MG63 (cell line): ENCODE results near the gene SLC41A3. TPM values are rescaled to one million over a fixed set of nuclear protein-coding genes. Genes with fewer than 3 reads are reported as not detected.

Experiments used
- DNase-seq: peaks from one replicate; pipeline ENCODE4 v3.0.0-alpha.2; 2020
- H3K27me3 ChIP-seq: fragments of 250-450 bp; sonication (Bioruptor Pico); 2 replicates; pipeline ENCODE4 v1.5.1; 2020; ENCODE audit warnings: mild to moderate bottlenecking, moderate library complexity
- H3K36me3 ChIP-seq: fragments of 250-450 bp; sonication (Bioruptor Pico); 2 replicates; pipeline ENCODE4 v1.5.1; 2020; ENCODE audit warnings: mild to moderate bottlenecking, moderate library complexity
- H3K4me3 ChIP-seq: fragments of 250-450 bp; sonication (Bioruptor Pico); 2 replicates; pipeline ENCODE4 v1.5.1; 2020; ENCODE audit warnings: mild to moderate bottlenecking, moderate library complexity
- H3K9me3 ChIP-seq: fragments of 250-450 bp; sonication (Bioruptor Pico); 2 replicates; pipeline ENCODE4 v1.5.1; 2020; ENCODE audit warnings: mild to moderate bottlenecking, moderate library complexity
- total RNA-seq: library from RNA; depleted of rRNA; stranded (reverse); fragments of >200 nt; shearing (Covaris generic); gene quantifications from 2 replicates; pipeline ENCODE4 v1.2.3, GENCODE V29; 2014; ENCODE audit warnings: low replicate concordance

Gene SLC41A3
- total RNA-seq, 1 experiment from 2014 or later, result 55.6 TPM

GRCh38 chr3:126124896-126125295 lies 41.0 kb upstream of the SLC41A3 start:
- Histone ChIP-seq H3K36me3 (no peaks in the 10 kb centered on the region), H3K9me3 (no peaks in the 10 kb centered on the region), H3K4me3 (no peak overlapping the region), H3K27me3 (peaks cover 4% of the 10 kb centered on the region; the same call in 1 of the 2 replicates)
- DNase-seq, result no peak

GRCh38 chr3:126124148-126124868 lies 40.4 kb upstream of the SLC41A3 start:
- Histone ChIP-seq H3K27me3 (peaks cover 6% of the 10 kb centered on the region; the same call in 1 of the 2 replicates), H3K9me3 (no peaks in the 10 kb centered on the region), H3K36me3 (no peaks in the 10 kb centered on the region), H3K4me3 (no peak overlapping the region)
- no peak for DNase-seq

GRCh38 chr3:126121632-126122031 lies 37.7 kb upstream of the SLC41A3 start:
- Histone ChIP-seq H3K36me3 (no peaks in the 10 kb centered on the region), H3K27me3 (peaks cover 6% of the 10 kb centered on the region; the same call in 1 of the 2 replicates), H3K9me3 (no peaks in the 10 kb centered on the region), H3K4me3 (no peak overlapping the region)
- DNase-seq, result peak; percentile 0

- Histone ChIP-seq H3K36me3 (no peaks in the 10 kb centered on the region), H3K27me3 (peaks cover 6% of the 10 kb centered on the region; the same call in 1 of the 2 replicates), H3K9me3 (no peaks in the 10 kb centered on the region), H3K4me3 (no peak overlapping the region)
- no peak for DNase-seq
Measured at GRCh38 chr3:126121074-126121473, 37.1 kb upstream of the SLC41A3 start.

- Histone ChIP-seq H3K9me3 (no peaks in the 10 kb centered on the region), H3K27me3 (peaks cover 6% of the 10 kb centered on the region; the same call in 1 of the 2 replicates), H3K4me3 (no peak overlapping the region), H3K36me3 (no peaks in the 10 kb centered on the region)
- DNase-seq, result no peak
Measured at GRCh38 chr3:126119976-126120375, 36.1 kb upstream of the SLC41A3 start.

- H3K36me3 ChIP-seq, result no peaks in the 10 kb centered on the region
- DNase-seq, result no peak
- H3K4me3 ChIP-seq, result no peak overlapping the region
- peaks cover 6% of the 10 kb centered on the region; the same call in 1 of the 2 replicates for H3K27me3 ChIP-seq
- no peaks in the 10 kb centered on the region for H3K9me3 ChIP-seq
Measured at GRCh38 chr3:126119008-126119675, 35.2 kb upstream of the SLC41A3 start.

- Histone ChIP-seq H3K36me3 (no peaks in the 10 kb centered on the region), H3K4me3 (no peak overlapping the region), H3K27me3 (peaks cover 6% of the 10 kb centered on the region; the same call in 1 of the 2 replicates), H3K9me3 (no peaks in the 10 kb centered on the region)
- DNase-seq, result no peak
Measured at GRCh38 chr3:126118591-126118990, 34.7 kb upstream of the SLC41A3 start.

- H3K4me3 ChIP-seq, result no peak overlapping the region
- no peaks in the 10 kb centered on the region for H3K9me3 ChIP-seq
- H3K36me3 ChIP-seq, result no peaks in the 10 kb centered on the region
- H3K27me3 ChIP-seq, result peaks cover 6% of the 10 kb centered on the region; the same call in 1 of the 2 replicates
- no peak for DNase-seq
Measured at GRCh38 chr3:126117786-126118185, 33.9 kb upstream of the SLC41A3 start.

GRCh38 chr3:126117212-126117611 lies 33.3 kb upstream of the SLC41A3 start:
- H3K36me3 ChIP-seq, result no peaks in the 10 kb centered on the region
- no peak for DNase-seq
- no peaks in the 10 kb centered on the region for H3K9me3 ChIP-seq
- H3K4me3 ChIP-seq, result no peak overlapping the region
- peaks cover 6% of the 10 kb centered on the region; the same call in 1 of the 2 replicates for H3K27me3 ChIP-seq

GRCh38 chr3:126116526-126116925 lies 32.6 kb upstream of the SLC41A3 start:
- no peak for DNase-seq
- H3K36me3 ChIP-seq, result no peaks in the 10 kb centered on the region
- H3K4me3 ChIP-seq, result no peak overlapping the region
- no peaks in the 10 kb centered on the region for H3K9me3 ChIP-seq
- peaks cover 6% of the 10 kb centered on the region; the same call in 1 of the 2 replicates for H3K27me3 ChIP-seq

GRCh38 chr3:126114443-126115386 lies 30.8 kb upstream of the SLC41A3 start:
- H3K4me3 ChIP-seq, result no peak overlapping the region
- H3K36me3 ChIP-seq, result no peaks in the 10 kb centered on the region
- no peak for DNase-seq
- H3K27me3 ChIP-seq, result no peaks in the 10 kb centered on the region
- H3K9me3 ChIP-seq, result no peaks in the 10 kb centered on the region

GRCh38 chr3:126113733-126114442 lies 30.0 kb upstream of the SLC41A3 start:
- H3K27me3 ChIP-seq, result no peaks in the 10 kb centered on the region
- H3K9me3 ChIP-seq, result no peaks in the 10 kb centered on the region
- H3K36me3 ChIP-seq, result no peaks in the 10 kb centered on the region
- no peak for DNase-seq
- H3K4me3 ChIP-seq, result no peak overlapping the region

- H3K4me3 ChIP-seq, result no peak overlapping the region
- DNase-seq, result no peak
- no peaks in the 10 kb centered on the region for H3K36me3 ChIP-seq
- H3K27me3 ChIP-seq, result no peaks in the 10 kb centered on the region
- no peaks in the 10 kb centered on the region for H3K9me3 ChIP-seq
Measured at GRCh38 chr3:126113238-126113555, 29.3 kb upstream of the SLC41A3 start.

GRCh38 chr3:126112531-126113237 lies 28.8 kb upstream of the SLC41A3 start:
- DNase-seq, result no peak
- H3K4me3 ChIP-seq, result no peak overlapping the region

GRCh38 chr3:126111566-126112475 lies 27.9 kb upstream of the SLC41A3 start:
- no peak overlapping the region for H3K4me3 ChIP-seq
- no peaks in the 10 kb centered on the region for H3K36me3 ChIP-seq
- no peaks in the 10 kb centered on the region for H3K27me3 ChIP-seq
- no peak for DNase-seq
- H3K9me3 ChIP-seq, result no peaks in the 10 kb centered on the region

More at GRCh38 chr3:126112531-126113237, 28.8 kb upstream of the SLC41A3 start:
- no peaks in the 10 kb centered on the region for H3K27me3 ChIP-seq
- no peaks in the 10 kb centered on the region for H3K36me3 ChIP-seq
- no peaks in the 10 kb centered on the region for H3K9me3 ChIP-seq
